ENCODE results near the gene GPX2.

GPX2 gene

GRCh38 chr14:64950889-64951288, 8.3 kb upstream of the GPX2 start:
- Histone ChIP-seq H4K20me1 (ENCODE audit: insufficient read depth, low read length) (0 out of 2 replicates have a peak, but pooled peaks cover 3% of the 10 kb centered on the region), H2AFZ (ENCODE audit: low read depth, low read length) (no peak overlapping the region), H3K27ac (ENCODE audit: low read length) (no peak overlapping the region), H3K4me1 (ENCODE audit: insufficient read depth, low read length) (no peaks in the 10 kb centered on the region), H3K9me3 (ENCODE audit: insufficient read depth, low read length, severe bottlenecking) (no peaks in the 10 kb centered on the region), H3K79me2 (ENCODE audit: insufficient read depth, low read length) (no peaks in the 10 kb centered on the region), H3K4me2 (ENCODE audit: insufficient read depth, low read length) (no peak overlapping the region), H3K27me3 (ENCODE audit: insufficient read depth, low read length, poor library complexity) (no peaks in the 10 kb centered on the region), H3K4me3 (ENCODE audit: low read depth in 1 of 2, low read length in 2 of 2) (no peak overlapping the region), H3K9ac (ENCODE audit: low read depth, low read length) (no peak overlapping the region), H3K36me3 (ENCODE audit: insufficient read depth, low read length) (peaks cover 55% of the 10 kb centered on the region)
- DNase-seq (no peak), ATAC-seq (ENCODE audit: insufficient read depth, low read depth) (no peak)
- TF ChIP-seq CTCF (IDR thresholded peaks at IDR 0.05; ENCODE audit: borderline replicate concordance, extremely low read depth, low read length, poor library complexity, severe bottlenecking): no peak
- TF ChIP-seq EZH2 (IDR thresholded peaks at IDR 0.05; ENCODE audit: borderline replicate concordance, low read depth, low read length, severe bottlenecking): no peak

- Histone ChIP-seq H3K4me2 (ENCODE audit: insufficient read depth, low read length) (no peak overlapping the region), H3K4me3 (ENCODE audit: low read depth in 1 of 2, low read length in 2 of 2) (no peak overlapping the region), H3K9ac (ENCODE audit: low read depth, low read length) (no peak overlapping the region), H3K4me1 (ENCODE audit: insufficient read depth, low read length) (no peaks in the 10 kb centered on the region), H3K36me3 (ENCODE audit: insufficient read depth, low read length) (peaks cover 61% of the 10 kb centered on the region), H3K27ac (ENCODE audit: low read length) (no peak overlapping the region), H2AFZ (ENCODE audit: low read depth, low read length) (no peak overlapping the region), H3K27me3 (ENCODE audit: insufficient read depth, low read length, poor library complexity) (no peaks in the 10 kb centered on the region), H3K9me3 (ENCODE audit: insufficient read depth, low read length, severe bottlenecking) (no peaks in the 10 kb centered on the region), H4K20me1 (ENCODE audit: insufficient read depth, low read length) (0 out of 2 replicates have a peak, but pooled peaks cover 3% of the 10 kb centered on the region), H3K79me2 (ENCODE audit: insufficient read depth, low read length) (no peaks in the 10 kb centered on the region)
- ATAC-seq (ENCODE audit: insufficient read depth, low read depth) (no peak), DNase-seq (no peak)
- TF ChIP-seq EZH2 (IDR thresholded peaks at IDR 0.05; ENCODE audit: borderline replicate concordance, low read depth, low read length, severe bottlenecking): no peak
Measured at GRCh38 chr14:64948612-64949210, 6.2 kb upstream of the GPX2 start.

GRCh38 chr14:64947710-64948611, 5.4 kb upstream of the GPX2 start:
- peaks cover 69% of the 10 kb centered on the region for H3K36me3 ChIP-seq (ENCODE audit: insufficient read depth, low read length)
- no peak for ATAC-seq (ENCODE audit: insufficient read depth, low read depth)
- TF ChIP-seq EZH2 (IDR thresholded peaks at IDR 0.05; ENCODE audit: borderline replicate concordance, low read depth, low read length, severe bottlenecking): no peak
- TF ChIP-seq CTCF (IDR thresholded peaks at IDR 0.05; ENCODE audit: borderline replicate concordance, extremely low read depth, low read length, poor library complexity, severe bottlenecking): no peak

More at GRCh38 chr14:64947710-64948611, 5.4 kb upstream of the GPX2 start:
- no peaks in the 10 kb centered on the region for H3K27me3 ChIP-seq (ENCODE audit: insufficient read depth, low read length, poor library complexity)
- no peak overlapping the region for H3K4me3 ChIP-seq (ENCODE audit: low read depth in 1 of 2, low read length in 2 of 2)
- H3K9me3 ChIP-seq (ENCODE audit: insufficient read depth, low read length, severe bottlenecking): no peaks in the 10 kb centered on the region
- H3K4me2 ChIP-seq (ENCODE audit: insufficient read depth, low read length): no peak overlapping the region
- H4K20me1 ChIP-seq (ENCODE audit: insufficient read depth, low read length): peaks cover 3% of the 10 kb centered on the region; the same call in 1 of the 2 replicates
- H3K9ac ChIP-seq (ENCODE audit: low read depth, low read length): no peak overlapping the region
- H3K27ac ChIP-seq (ENCODE audit: low read length): no peak overlapping the region
- no peak overlapping the region for H2AFZ ChIP-seq (ENCODE audit: low read depth, low read length)
- no peak for DNase-seq
- no peaks in the 10 kb centered on the region for H3K4me1 ChIP-seq (ENCODE audit: insufficient read depth, low read length)
- H3K79me2 ChIP-seq (ENCODE audit: insufficient read depth, low read length): no peaks in the 10 kb centered on the region

Data from DND-41 (cell line).